ENCODE measurements around the gene ODC1. TPM values are rescaled to one million over a fixed set of nuclear protein-coding genes. Genes with fewer than 3 reads are reported as not detected.

ODC1 gene
- total RNA-seq, 2 donors from 2014 or later = 104 to 123 TPM

GRCh38 chr2:10433264-10433946, 14.7 kb downstream of the ODC1 start:
- ATAC-seq (ENCODE audit: insufficient number of reproducible peaks, low FRiP score, low read depth) (no peak), DNase-seq (ENCODE audit: low spot score) (no peak)
- no peaks in the 10 kb centered on the region for H3K27me3 ChIP-seq (replicated peaks; ENCODE audit: insufficient read depth)
- H3K9me3 ChIP-seq = no peaks in the 10 kb centered on the region
- H3K4me3 ChIP-seq = no peak overlapping the region
- no peak for TF ChIP-seq CTCF (IDR thresholded peaks at IDR 0.05)
- no peak overlapping the region for H3K27ac ChIP-seq
- H3K36me3 ChIP-seq = no peaks in the 10 kb centered on the region
- H3K4me1 ChIP-seq (ENCODE audit: control insufficient read depth in 1 of 2, low read depth in 2 of 2) = peaks cover 0 to 8% of the 10 kb centered on the region in 2 donors

- DNase-seq (ENCODE audit: low spot score) (no peak), ATAC-seq (ENCODE audit: insufficient number of reproducible peaks, low FRiP score, low read depth) (no peak)
- Histone ChIP-seq H3K27me3 (replicated peaks; ENCODE audit: insufficient read depth) (no peaks in the 10 kb centered on the region), H3K4me3 (peak overlapping the region; percentile 53), H3K36me3 (no peaks in the 10 kb centered on the region), H3K9me3 (no peaks in the 10 kb centered on the region), H3K27ac (no peak overlapping the region), H3K4me1 (ENCODE audit: control insufficient read depth in 1 of 2, low read depth in 2 of 2) (peaks cover 0 to 8% of the 10 kb centered on the region in 2 donors)
- no peak for TF ChIP-seq CTCF (IDR thresholded peaks at IDR 0.05)
Observed at GRCh38 chr2:10432311-10433181, 15.6 kb downstream of the ODC1 start.

DNA sequence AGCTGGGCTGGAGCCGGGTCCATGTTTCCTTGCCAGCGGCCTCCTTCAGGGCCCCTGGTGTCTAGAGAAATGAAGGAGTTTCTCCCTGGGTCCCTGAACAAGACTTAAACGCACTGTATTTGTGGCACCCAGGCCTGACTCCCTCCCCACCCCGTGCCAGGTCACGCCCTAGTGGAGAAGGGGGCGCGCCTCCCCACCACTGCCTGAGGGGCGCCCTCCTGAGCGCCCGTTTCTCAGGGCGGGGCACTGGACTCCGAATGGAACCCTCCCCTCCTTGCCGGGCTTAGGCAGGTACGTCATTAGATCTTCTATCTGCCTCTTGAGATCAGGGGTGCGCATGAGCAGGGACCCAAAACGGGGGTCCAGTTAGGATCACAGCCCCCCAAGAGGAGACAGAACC, 16.3 kb downstream of the ODC1 start:
- no peaks in the 10 kb centered on the region for H3K9me3 ChIP-seq
- DNase-seq (ENCODE audit: low spot score) (no peak), ATAC-seq (ENCODE audit: insufficient number of reproducible peaks, low FRiP score, low read depth) (no peak)
- no peaks in the 10 kb centered on the region for H3K36me3 ChIP-seq
- no peaks in the 10 kb centered on the region for H3K27me3 ChIP-seq (replicated peaks; ENCODE audit: insufficient read depth)
- peak overlapping the region; percentile 53 for H3K4me3 ChIP-seq
- H3K4me1 ChIP-seq (ENCODE audit: control insufficient read depth in 1 of 2, low read depth in 2 of 2) = peaks cover 0 to 8% of the 10 kb centered on the region in 2 donors
- no peak overlapping the region for H3K27ac ChIP-seq
- TF ChIP-seq CTCF (IDR thresholded peaks at IDR 0.05) = no peak

DNA sequence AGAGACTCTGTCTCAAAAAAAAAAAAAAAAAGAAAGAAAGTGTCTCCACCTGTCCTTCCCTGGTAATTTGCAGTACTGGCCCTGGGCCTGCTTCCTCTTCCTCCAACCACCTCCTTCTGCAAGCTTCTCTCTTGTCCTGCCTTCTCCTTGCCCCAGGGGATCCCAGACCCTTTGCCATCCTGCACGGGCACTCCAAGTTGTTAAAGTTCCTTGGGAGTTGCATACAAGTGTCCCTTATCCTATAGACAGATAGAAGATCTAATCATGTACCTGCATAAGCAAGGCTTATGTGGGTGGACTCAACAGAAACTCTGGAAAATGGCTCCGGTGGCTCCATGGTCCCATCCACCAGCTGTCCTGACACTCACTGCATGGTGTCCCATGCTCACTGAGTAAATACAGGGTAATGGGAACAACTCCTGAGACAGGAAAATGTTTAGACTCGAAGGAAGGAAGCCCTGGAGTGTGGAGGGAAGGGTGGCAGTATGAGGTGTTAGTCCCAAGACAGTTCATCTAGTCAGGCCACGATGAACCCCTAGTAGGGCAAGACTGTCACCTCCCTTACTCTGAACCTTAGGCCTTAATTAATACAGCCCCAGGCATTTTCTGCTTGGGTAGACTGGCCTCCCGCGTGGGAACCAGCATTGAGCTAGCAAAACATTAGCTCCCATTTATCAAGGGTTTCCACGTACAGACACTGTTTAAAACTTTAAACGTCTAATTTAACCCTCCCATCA, 17.1 kb downstream of the ODC1 start:
- Histone ChIP-seq H3K4me3 (no peak overlapping the region), H3K36me3 (no peaks in the 10 kb centered on the region), H3K27ac (no peak overlapping the region), H3K27me3 (replicated peaks; ENCODE audit: insufficient read depth) (no peaks in the 10 kb centered on the region), H3K9me3 (no peaks in the 10 kb centered on the region), H3K4me1 (ENCODE audit: control insufficient read depth in 1 of 2, low read depth in 2 of 2) (peaks cover 0 to 8% of the 10 kb centered on the region in 2 donors)
- DNase-seq (ENCODE audit: low spot score) = no peak
- no peak for TF ChIP-seq CTCF (IDR thresholded peaks at IDR 0.05)
- ATAC-seq (ENCODE audit: insufficient number of reproducible peaks, low FRiP score, low read depth) = no peak

DNA sequence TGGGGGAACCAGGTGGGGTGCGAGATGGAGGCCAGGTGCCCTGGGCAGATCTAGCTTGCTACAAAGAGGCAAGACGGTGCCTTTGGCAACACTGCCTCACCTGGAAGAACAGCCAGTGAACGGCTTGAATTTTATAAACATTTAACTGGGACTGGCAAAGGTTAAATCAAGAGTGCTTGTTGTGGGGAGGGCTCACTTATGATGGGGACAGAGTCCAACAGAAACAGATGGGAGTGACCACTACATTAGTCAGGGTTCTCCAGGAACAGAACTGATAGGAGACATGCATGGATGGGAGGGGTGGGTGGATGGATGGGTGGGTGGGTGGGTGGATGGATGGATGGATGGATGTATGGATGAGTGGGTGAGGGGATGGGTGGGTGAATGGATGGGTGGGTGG, 19.2 kb downstream of the ODC1 start:
- Histone ChIP-seq H3K4me1 (ENCODE audit: control insufficient read depth in 1 of 2, low read depth in 2 of 2) (peaks cover 0 to 8% of the 10 kb centered on the region in 2 donors), H3K36me3 (no peaks in the 10 kb centered on the region), H3K27me3 (replicated peaks; ENCODE audit: insufficient read depth) (no peaks in the 10 kb centered on the region), H3K4me3 (no peak overlapping the region), H3K9me3 (no peaks in the 10 kb centered on the region), H3K27ac (no peak overlapping the region)
- ATAC-seq (ENCODE audit: insufficient number of reproducible peaks, low FRiP score, low read depth) (no peak), DNase-seq (ENCODE audit: low spot score) (no peak)
- TF ChIP-seq CTCF (IDR thresholded peaks at IDR 0.05) = no peak

All from thoracic aorta (tissue), 2 donors.